G401.6 (cell line): ENCODE measurements around the gene C11orf21.

Source experiments
- FAIRE-seq: peaks from 2 replicates; lab custom pipeline; 2012; peaks lifted over from hg19 to GRCh38; lab: Jason Lieb, UNC

C11orf21 gene

GRCh38 chr11:2307501-2308331, 6.0 kb upstream of the C11orf21 start:
- no peak for FAIRE-seq

GRCh38 chr11:2306877-2307500, 5.3 kb upstream of the C11orf21 start:
- no peak for FAIRE-seq

GRCh38 chr11:2306452-2306823, 4.7 kb upstream of the C11orf21 start:
- FAIRE-seq, result no peak

- FAIRE-seq, result no peak
Measured at GRCh38 chr11:2305788-2306451, 4.2 kb upstream of the C11orf21 start.

GRCh38 chr11:2305140-2305778, 3.5 kb upstream of the C11orf21 start:
- no peak for FAIRE-seq

GRCh38 chr11:2304506-2305139, 2.9 kb upstream of the C11orf21 start:
- no peak for FAIRE-seq

- no peak for FAIRE-seq
Measured at GRCh38 chr11:2303627-2304505, 2.1 kb upstream of the C11orf21 start.

GRCh38 chr11:2302896-2303626, 1.3 kb upstream of the C11orf21 start:
- no peak for FAIRE-seq

GRCh38 chr11:2302306-2302895, 683 bp upstream of the C11orf21 start:
- FAIRE-seq, result no peak

- FAIRE-seq, result no peak
Measured at GRCh38 chr11:2300936-2301630, 635 bp downstream of the C11orf21 start.

GRCh38 chr11:2300290-2300935, 1.3 kb downstream of the C11orf21 start:
- no peak for FAIRE-seq

GRCh38 chr11:2299773-2300172, 1.9 kb downstream of the C11orf21 start:
- no peak for FAIRE-seq

GRCh38 chr11:2298795-2299761, 2.6 kb downstream of the C11orf21 start:
- no peak for FAIRE-seq

GRCh38 chr11:2298131-2298794, 3.5 kb downstream of the C11orf21 start:
- FAIRE-seq, result no peak

- FAIRE-seq, result no peak
Measured at GRCh38 chr11:2297623-2298030, 4.1 kb downstream of the C11orf21 start.

GRCh38 chr11:2296913-2297622, 4.7 kb downstream of the C11orf21 start:
- FAIRE-seq, result no peak
